Activated CD8-positive, alpha-beta memory T cell treated with anti-CD3 and anti-CD28 coated beads, Interleukin-2, amount 50 U/mL, for 4 hours (primary cell): Measurements from ENCODE around the gene P2RY14.

Experiments used
- DNase-seq: peaks from one replicate; pipeline ENCODE4 v3.0.0-alpha.2; 2020

P2RY14 gene

GRCh38 chr3:151278230-151278629 is at the start of gene P2RY14:
Gene P2RY14 (minus strand): TSS chr3:151278542. CDS start chr3:151214316, 64,226 bp downstream.
- DNase-seq: no peak

- DNase-seq: no peak
Observed at GRCh38 chr3:151327571-151328198, 49.3 kb upstream of the P2RY14 start.

- no peak for DNase-seq
Observed at GRCh38 chr3:151322511-151322910, 44.2 kb upstream of the P2RY14 start.

GRCh38 chr3:151321526-151321925 is 43.2 kb upstream of the P2RY14 start:
- DNase-seq: no peak

GRCh38 chr3:151320131-151320530 is 41.8 kb upstream of the P2RY14 start:
- no peak for DNase-seq

- DNase-seq: no peak
Observed at GRCh38 chr3:151319628-151320027, 41.3 kb upstream of the P2RY14 start.

- no peak for DNase-seq
Observed at GRCh38 chr3:151318991-151319390, 40.6 kb upstream of the P2RY14 start.

- no peak for DNase-seq
Observed at GRCh38 chr3:151318313-151318712, 40.0 kb upstream of the P2RY14 start.

GRCh38 chr3:151316267-151316991 is 38.1 kb upstream of the P2RY14 start, which contains the start of gene GPR87:
Gene GPR87 (minus strand): TSS chr3:151316820. CDS start chr3:151300100, 16,720 bp downstream.
- DNase-seq: no peak

GRCh38 chr3:151315846-151316245 is 37.5 kb upstream of the P2RY14 start:
- DNase-seq: no peak

- no peak for DNase-seq
Observed at GRCh38 chr3:151315136-151315535, 36.8 kb upstream of the P2RY14 start.

GRCh38 chr3:151314593-151314992 is 36.3 kb upstream of the P2RY14 start:
- no peak for DNase-seq

- no peak for DNase-seq
Observed at GRCh38 chr3:151314137-151314536, 35.8 kb upstream of the P2RY14 start.

- DNase-seq: no peak
Observed at GRCh38 chr3:151312972-151313371, 34.6 kb upstream of the P2RY14 start.

GRCh38 chr3:151309566-151309965 is 31.2 kb upstream of the P2RY14 start:
- no peak for DNase-seq

- no peak for DNase-seq
Observed at GRCh38 chr3:151307583-151308488, 29.5 kb upstream of the P2RY14 start.

- no peak for DNase-seq
Observed at GRCh38 chr3:151307131-151307530, 28.8 kb upstream of the P2RY14 start.

- DNase-seq: no peak
Observed at GRCh38 chr3:151306168-151306810, 27.9 kb upstream of the P2RY14 start.

GRCh38 chr3:151305775-151306151 is 27.4 kb upstream of the P2RY14 start:
- DNase-seq: no peak

GRCh38 chr3:151305060-151305774 is 26.9 kb upstream of the P2RY14 start:
- no peak for DNase-seq

GRCh38 chr3:151303751-151304150 is 25.4 kb upstream of the P2RY14 start:
- no peak for DNase-seq

- no peak for DNase-seq
Observed at GRCh38 chr3:151301787-151302186, 23.4 kb upstream of the P2RY14 start.
